HG02840 (cell line): ENCODE measurements around the gene DCANP1.

Source experiments
- ATAC-seq: cut with Tn5 transposase; IDR thresholded peaks from one replicate; pipeline ENCODE4 v1.9.1; 2021; ENCODE audit warnings: mild to moderate bottlenecking, moderate library complexity, moderate number of reproducible peaks; ENCODE audit not compliant: unreplicated experiment, low FRiP score

Gene DCANP1

DNA sequence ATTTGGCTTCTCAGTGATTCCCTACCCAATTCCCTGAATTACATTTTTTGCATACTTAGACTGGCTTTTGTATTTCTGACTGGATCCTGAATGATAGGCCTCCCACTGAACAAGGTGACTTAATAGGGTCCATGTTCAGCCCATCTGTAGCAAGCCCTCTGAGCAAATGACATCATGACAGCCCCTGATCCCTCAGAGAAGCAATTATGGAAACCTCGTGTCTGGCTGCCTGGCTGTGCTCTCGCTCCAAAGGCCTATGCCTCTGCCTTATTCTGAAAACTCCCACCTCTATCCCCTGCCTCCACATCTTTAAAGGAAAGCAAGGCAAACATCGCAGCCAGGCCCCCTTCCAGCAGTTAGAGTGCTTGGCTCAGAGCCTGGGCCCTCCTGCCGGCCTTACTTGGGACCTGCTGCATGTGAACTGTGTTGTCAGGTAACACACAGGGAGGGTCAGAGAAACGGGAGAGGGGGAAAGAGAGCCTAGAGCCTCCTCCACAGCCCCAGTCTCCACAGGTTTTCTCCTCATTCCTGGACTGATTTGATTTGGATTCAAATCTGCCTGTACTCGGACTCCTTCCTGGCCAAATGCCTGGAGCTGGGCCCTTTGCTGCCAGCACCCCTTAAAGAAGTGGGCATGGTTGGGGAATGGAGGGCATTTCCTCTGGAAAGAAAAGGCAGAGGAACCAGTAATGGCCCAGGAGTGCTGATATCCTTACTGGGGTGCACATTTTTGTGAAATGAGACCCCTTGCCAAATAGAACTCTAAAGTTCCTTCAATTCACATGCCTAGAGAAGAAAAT lies 3.8 kb downstream of the DCANP1 start:
- ATAC-seq = no peak

- no peak for ATAC-seq
These were observed 4.6 kb downstream of the DCANP1 start for GRCh38 chr5:135442431-135443160.

DNA sequence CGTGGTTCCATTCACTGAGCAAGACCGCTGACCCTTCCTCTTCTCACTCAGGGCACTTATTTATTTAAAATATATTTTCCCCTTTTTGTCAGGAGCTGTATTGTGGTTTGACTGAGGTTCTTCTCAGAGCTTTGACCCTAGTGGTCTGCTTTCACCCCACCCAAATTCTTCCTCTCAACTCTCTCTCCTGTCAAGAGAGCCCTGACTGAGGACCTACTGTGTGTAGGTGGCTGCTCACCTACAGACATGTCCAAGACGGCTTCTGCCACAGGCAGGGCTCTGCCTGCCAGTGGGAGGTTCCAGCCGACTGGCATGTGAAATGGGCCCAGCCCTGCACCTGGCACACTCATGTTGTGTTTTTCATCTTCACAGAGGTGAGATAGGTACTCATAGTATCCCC lies 5.2 kb downstream of the DCANP1 start:
- no peak for ATAC-seq

GRCh38 chr5:135441350-135441831 lies 5.8 kb downstream of the DCANP1 start:
- no peak for ATAC-seq

DNA sequence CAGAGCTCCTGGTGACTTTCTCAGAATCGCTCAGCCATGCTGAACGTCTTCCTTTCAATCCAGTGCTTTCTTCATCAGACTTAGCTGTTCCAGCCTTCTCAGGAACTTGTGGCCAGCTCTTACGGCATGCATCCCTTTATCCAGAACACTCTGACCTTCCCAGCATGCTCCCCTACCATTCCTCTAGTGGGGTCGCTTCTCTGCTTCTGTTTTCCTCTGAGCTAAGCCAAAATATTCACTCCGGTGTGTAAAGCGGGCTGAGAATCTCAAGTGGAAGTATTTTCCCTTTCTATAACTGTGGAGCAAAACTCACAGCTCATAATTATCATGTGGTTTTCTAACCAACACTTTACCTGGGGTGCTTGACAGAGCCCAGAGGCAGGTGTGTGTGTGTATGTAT lies 6.2 kb downstream of the DCANP1 start:
- no peak for ATAC-seq

DNA sequence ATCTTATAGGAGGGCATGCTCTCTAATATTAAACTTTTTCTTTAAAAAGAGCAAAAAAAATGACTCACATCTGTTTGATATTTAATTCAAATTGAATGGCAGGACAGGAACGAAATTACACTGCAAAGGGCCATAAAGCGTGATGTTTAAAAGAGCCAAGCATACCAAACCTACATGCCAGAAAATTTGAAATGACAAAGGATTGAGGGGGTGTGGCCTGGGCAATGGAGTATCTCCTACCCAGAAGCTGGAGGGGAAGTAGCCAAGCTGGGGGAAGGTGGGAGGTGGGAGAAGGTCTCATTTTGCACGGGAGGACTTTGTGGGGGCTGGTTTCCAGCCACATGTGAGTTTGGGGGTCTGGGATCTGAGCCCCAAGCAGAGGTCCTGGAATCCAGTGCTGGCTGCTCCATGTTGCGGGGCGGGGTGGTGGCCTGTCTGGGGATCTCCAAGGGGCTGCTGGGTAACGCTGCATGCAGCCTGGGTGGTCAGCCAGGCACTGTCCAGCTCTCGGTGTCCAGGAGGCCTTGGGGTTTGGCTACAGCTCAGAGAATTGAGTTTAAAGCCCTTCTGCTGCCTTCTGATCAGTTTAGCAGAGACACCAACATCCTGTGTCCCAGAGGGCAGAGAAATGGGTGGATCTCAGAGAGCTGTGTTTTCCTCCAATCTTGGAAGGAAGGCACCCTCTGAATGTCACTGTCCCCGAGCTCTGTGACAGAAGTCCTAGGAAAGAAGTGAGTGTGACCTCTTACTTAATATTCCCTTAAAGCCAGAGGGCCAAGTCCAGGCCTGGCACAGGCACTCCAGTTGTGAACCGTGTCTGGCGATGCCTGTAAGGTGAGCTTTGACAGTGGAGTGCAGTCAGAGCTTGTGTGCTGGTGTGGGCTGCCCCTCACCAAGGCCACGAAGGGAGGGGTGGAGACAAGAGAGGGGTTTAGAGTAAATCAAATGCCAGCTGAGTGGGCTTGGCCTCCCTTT lies 7.6 kb downstream of the DCANP1 start:
- no peak for ATAC-seq

DNA sequence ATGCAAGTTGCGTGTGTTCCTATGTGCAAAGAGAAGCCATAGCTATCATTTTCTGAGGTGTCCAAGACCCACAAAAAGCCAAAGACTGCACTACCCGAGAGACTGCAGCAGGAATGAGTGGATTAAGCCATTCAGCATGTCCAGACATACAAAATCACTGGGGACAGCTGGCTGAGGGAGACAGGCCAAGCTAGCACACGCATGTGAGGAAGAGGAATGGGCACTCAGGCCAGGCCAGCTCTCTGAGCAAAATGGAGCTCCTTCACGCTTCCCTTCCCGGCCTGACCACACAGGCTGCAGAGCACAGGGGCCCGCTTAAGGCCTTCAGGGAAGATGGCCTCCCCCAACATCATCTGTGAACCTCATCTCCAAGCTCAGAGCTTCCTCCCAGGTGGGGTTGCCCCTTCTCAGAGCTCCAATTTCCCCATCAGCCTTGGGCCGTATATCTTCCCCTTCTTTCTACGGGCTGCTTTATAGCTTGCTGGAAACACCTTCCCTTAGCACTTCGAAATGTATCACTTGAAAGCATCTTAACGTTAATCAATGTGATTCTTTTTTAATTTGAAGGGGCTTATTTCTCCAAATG lies 8.4 kb downstream of the DCANP1 start:
- no peak for ATAC-seq

- ATAC-seq = no peak
These were observed 9.2 kb downstream of the DCANP1 start for GRCh38 chr5:135437796-135438560.

- no peak for ATAC-seq
These were observed 9.7 kb downstream of the DCANP1 start for GRCh38 chr5:135437422-135437795.

GRCh38 chr5:135436951-135437418 lies 10.2 kb downstream of the DCANP1 start:
- no peak for ATAC-seq

GRCh38 chr5:135435467-135436330 lies 11.4 kb downstream of the DCANP1 start:
- no peak for ATAC-seq

GRCh38 chr5:135434591-135435466 lies 12.3 kb downstream of the DCANP1 start:
- ATAC-seq = no peak

DNA sequence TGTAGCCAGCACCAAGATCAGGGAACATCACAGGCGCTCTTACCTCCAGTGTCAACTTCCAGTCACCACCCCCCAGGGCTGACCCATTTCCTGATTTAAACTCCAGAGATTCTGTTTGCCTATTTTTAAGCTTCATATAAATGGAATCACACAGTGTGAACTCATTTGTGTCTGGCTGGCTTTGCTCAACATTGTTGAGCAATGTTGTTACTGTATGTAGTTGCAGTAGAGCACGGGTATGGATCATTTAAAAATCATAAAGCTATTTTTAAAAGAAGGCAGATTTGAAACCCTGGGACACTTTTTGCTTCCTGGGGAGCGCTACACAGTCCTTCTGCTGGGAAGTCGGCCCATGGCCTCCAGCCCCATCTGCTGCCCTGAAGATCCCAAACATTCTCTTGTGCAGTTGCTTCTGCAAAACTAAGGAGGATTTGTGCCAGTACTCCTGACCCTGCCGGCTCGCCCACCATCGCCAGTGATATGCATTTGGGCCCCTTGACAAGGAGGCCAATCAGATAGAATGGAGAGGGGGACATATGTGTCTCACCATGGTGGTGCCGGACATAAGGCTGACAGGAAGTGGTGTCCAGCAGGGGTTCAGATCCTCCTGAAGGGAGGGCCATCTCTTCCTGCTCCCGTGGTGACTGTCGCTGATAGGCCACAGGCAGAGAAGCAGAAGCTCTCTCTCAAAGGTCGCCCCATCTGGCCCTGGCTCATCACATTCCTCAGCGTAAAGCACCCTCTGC lies 13.3 kb downstream of the DCANP1 start:
- no peak for ATAC-seq

- ATAC-seq = no peak
These were observed 15.0 kb downstream of the DCANP1 start for GRCh38 chr5:135432113-135432512.

DNA sequence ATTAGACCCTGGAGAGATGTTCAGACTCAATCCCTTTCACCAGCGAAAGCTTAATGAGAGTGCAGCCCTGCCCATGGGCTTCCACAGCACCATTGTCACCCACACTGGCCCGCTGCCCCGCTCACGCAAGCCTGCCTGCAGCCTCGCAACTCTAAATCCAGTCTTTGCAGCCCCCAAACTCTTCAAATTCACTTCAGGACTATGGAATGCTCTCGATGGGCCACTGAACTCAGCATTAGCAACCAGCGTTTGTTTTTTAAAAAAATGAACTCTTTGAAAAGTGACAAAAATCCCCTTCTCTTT lies 17.1 kb downstream of the DCANP1 start:
- ATAC-seq = no peak

DNA sequence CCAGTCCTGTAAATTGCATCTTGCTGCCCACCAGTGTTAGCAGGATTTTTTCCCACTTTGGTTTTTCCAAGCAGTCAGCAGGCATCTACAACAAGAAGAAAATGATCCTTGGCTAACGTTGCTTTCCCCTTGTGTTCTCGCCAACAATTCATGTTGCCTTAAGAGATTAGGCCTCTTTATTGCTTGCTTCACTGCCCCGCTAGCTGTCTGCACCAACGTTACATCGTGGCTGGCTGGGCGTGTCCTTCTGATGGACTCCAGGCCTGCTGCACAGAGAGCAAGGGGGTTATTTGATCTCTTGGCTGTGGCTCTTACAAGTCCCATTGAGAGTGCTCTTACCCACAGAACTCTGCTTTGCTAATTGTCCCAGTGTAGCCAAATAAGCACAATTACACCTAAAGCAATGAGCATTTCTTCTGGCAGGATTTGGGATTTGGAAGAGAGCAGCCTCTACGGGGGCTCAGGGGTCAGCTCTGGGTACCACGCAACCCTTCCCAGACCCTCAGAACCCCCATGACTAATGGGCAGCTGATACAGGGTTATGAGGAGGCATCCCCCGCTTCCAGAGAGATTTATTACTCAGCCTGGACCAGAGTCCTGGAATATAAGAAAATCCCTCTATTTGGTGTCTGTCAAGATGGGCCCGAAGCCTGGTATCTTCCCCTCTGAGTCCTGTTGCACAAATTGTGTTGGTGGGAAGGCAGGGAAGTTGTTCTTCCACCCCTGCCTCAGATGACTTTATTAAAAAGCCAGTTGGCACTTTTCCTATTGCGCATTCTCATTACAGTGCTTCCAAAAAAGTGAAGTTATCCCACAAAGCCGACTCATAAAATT lies 17.6 kb downstream of the DCANP1 start:
- no peak for ATAC-seq
